ENCODE measurements around the gene SNX18. TPM values are rescaled to one million over a fixed set of nuclear protein-coding genes. Genes with fewer than 3 reads are reported as not detected.

The SNX18 gene
- total and polyA plus RNA-seq, 2 of the 8 experiments (the other 6 are each of a cell fraction or from before 2014, with no cell fraction given), result 5.8 to 17.7 TPM

DNA sequence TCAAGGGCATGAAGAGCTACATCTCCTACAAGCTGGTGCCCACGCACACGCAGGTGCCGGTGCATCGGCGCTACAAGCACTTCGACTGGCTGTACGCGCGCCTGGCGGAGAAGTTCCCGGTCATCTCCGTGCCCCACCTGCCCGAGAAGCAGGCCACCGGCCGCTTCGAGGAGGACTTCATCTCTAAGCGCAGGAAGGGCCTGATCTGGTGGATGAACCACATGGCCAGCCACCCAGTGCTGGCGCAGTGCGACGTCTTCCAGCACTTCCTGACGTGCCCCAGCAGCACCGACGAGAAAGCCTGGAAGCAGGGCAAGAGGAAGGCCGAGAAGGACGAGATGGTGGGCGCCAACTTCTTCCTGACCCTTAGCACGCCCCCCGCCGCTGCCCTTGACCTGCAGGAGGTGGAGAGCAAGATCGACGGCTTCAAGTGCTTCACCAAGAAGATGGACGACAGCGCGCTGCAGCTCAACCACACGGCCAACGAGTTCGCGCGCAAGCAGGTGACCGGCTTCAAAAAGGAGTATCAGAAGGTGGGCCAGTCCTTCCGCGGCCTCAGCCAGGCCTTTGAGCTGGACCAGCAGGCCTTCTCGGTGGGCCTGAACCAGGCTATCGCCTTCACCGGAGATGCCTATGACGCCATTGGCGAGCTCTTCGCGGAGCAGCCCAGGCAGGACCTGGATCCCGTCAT lies 1.4 kb downstream of the SNX18 start:
- Histone ChIP-seq H3K56ac (replicated peaks; ENCODE audit: insufficient read length, low read depth, low read length) (no peak overlapping the region), H3K4ac (replicated peaks; ENCODE audit: insufficient read length, low read depth, low read length) (no peak overlapping the region), H3K36me3 (ENCODE audit: control insufficient read depth in 2 of 4, insufficient read depth in 4 of 4, low read length in 3 of 4) (peaks cover 0 to 3% (median 0%) of the 10 kb centered on the region in 4 experiments; a peak in 1 of 8 replicates), H2BK5ac (ENCODE audit: low read depth, low read length) (no peak overlapping the region; the same call in 1 of the 2 replicates), H3K23ac (ENCODE audit: insufficient read length) (no peak overlapping the region), H4K8ac (ENCODE audit: extremely low read depth, insufficient read depth, low read length) (peak overlapping the region; percentile 15; the same call in 1 of the 2 replicates), H3K14ac (ENCODE audit: insufficient read length) (no peak overlapping the region), H3K4me2 (ENCODE audit: insufficient read depth in 1 of 2, low read depth in 2 of 2, low read length in 2 of 2) (peak overlapping the region; percentile 75 to 88), H3K23me2 (ENCODE audit: low read depth, low read length) (peaks cover 3% of the 10 kb centered on the region), H4K20me1 (replicated peaks in 1 of 2; ENCODE audit: control insufficient read depth in 1 of 2, insufficient read depth in 2 of 2, low read length in 2 of 2) (peaks cover 2 to 9% of the 10 kb centered on the region in 2 experiments), H3K27ac (ENCODE audit: low read depth, low read length) (no peak overlapping the region), H3K9me3 (ENCODE audit: insufficient read depth in 2 of 2, low read depth in 1 of 2, low read length in 1 of 2) (peaks cover 0 to 7% of the 10 kb centered on the region in 2 experiments; a peak in 1 of 4 replicates), H4K91ac (replicated peaks; ENCODE audit: insufficient read length, low read length) (peak overlapping the region; percentile 10), H2BK15ac (ENCODE audit: low read length) (no peak overlapping the region), H2BK12ac (ENCODE audit: low read depth, low read length) (peak overlapping the region; percentile 55; the same call in 1 of the 2 replicates), H3K79me2 (ENCODE audit: control insufficient read depth in 1 of 2, insufficient read depth in 2 of 2, low read length in 2 of 2) (peaks cover 3 to 46% of the 10 kb centered on the region in 2 experiments), H2AFZ (ENCODE audit: low read length) (no peak overlapping the region), H4K5ac (ENCODE audit: insufficient read length, low read depth, low read length) (no peak overlapping the region), H2AK5ac (ENCODE audit: low read depth, low read length) (peak overlapping the region; percentile 17; the same call in 1 of the 2 replicates), H3K18ac (ENCODE audit: extremely low read depth, low read length) (no peak overlapping the region), H2BK120ac (replicated peaks; ENCODE audit: low read depth, low read length) (no peak overlapping the region), H3K9ac (replicated peaks in 1 of 4; ENCODE audit: extremely low read depth in 1 of 4, low read depth in 3 of 4, low read length in 3 of 4) (no peak overlapping the region), H3K79me1 (ENCODE audit: low read depth, low read length) (peaks cover 2% of the 10 kb centered on the region; the same call in 1 of the 2 replicates), H3K27me3 (replicated peaks in 1 of 4; ENCODE audit: control insufficient read depth in 3 of 4, extremely low read depth in 1 of 4, insufficient read depth in 3 of 4, low read length in 3 of 4) (peaks cover 0 to 16% (median 12%) of the 10 kb centered on the region in 4 experiments; a peak in 5 of 7 replicates), H3K4me1 (replicated peaks in 1 of 4; ENCODE audit: control insufficient read depth in 3 of 4, insufficient read depth in 4 of 4, low read length in 3 of 4) (peaks cover 0 to 14% (median 10%) of the 10 kb centered on the region in 4 experiments; a peak in 5 of 7 replicates), H3K4me3 (ENCODE audit: extremely low read depth in 1 of 4, insufficient read depth in 2 of 4, low read depth in 3 of 4, low read length in 4 of 4) (peak overlapping the region in 2 of 4 experiments; percentile 44 to 75; a peak in 6 of 8 replicates), H2BK20ac (ENCODE audit: low read length) (no peak overlapping the region)
- POLR2A ChIA-PET (ENCODE audit: partially characterized antibody), result interaction anchor here (1.0 to 1.9 kb wide), 2 partner anchors 8 to 368 kb away, joined by 3 to 7 read pairs; no protein-coding TSS in a partner anchor
- CTCF ChIA-PET (ENCODE audit: partially characterized antibody), result interaction anchor here (0.9 to 4.6 kb wide), 12 partner anchors 8 to 359 kb away, joined by 3 to 58 read pairs (median 6); no protein-coding TSS in a partner anchor
- FAIRE-seq (no peak), DNase-seq (ENCODE audit: low read depth in 1 of 2, low spot score in 2 of 2) (no peak)
- 93% methylated on average over 49 of the region's 50 CpGs; no CpG with 5 or more reads in 1 of the 2 experiments for WGBS, 2 experiments (ENCODE audit: extremely low coverage in 1 of 2, insufficient coverage in 1 of 2, insufficient read length in 1 of 2, insufficient replicate concordance in 2 of 2, low coverage in 1 of 2, low lambda C conversion rate in 2 of 2, missing lambda C conversion rate in 1 of 2)
- TF ChIP-seq, protein P1, sequence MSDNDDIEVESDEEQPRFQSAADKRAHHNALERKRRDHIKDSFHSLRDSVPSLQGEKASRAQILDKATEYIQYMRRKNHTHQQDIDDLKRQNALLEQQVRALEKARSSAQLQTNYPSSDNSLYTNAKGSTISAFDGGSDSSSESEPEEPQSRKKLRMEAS (IDR thresholded peaks at IDR 0.05), result 0 out of 2 replicates have a peak, but pooled peaks have one; percentile 6
- TF ChIP-seq NRF1 (IDR thresholded peaks at IDR 0.05; ENCODE audit: low read depth, low read length) (no peak), FOSL1 (IDR thresholded peaks at IDR 0.05; ENCODE audit: insufficient read depth, low read depth, low read length) (no peak)
- TF ChIP-seq, protein P2, sequence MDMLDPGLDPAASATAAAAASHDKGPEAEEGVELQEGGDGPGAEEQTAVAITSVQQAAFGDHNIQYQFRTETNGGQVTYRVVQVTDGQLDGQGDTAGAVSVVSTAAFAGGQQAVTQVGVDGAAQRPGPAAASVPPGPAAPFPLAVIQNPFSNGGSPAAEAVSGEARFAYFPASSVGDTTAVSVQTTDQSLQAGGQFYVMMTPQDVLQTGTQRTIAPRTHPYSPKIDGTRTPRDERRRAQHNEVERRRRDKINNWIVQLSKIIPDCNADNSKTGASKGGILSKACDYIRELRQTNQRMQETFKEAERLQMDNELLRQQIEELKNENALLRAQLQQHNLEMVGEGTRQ (IDR thresholded peaks at IDR 0.05; ENCODE audit: low read length), result no peak

Measured in H1 (cell line).